Astrocyte of the spinal cord (primary cell): Measurements from ENCODE around the gene HEXA.

ENCODE experiments used
- DNase-seq: peaks from one replicate; pipeline ENCODE4 v3.0.0; 2011; ENCODE audit warnings: low read depth, low spot score
- H3K4me3 ChIP-seq: 2 replicates; pipeline ENCODE4 v1.5.1; 2011; ENCODE audit warnings: low read depth, mild to moderate bottlenecking, low read length, moderate library complexity
- in situ Hi-C: cut with HindIII; loops from 2 replicates; pipeline ENCODE4 v1.10.0; 2017; ENCODE audit warnings: low sequenced_read_pairs
- TF ChIP-seq, protein P1 (sequence below): IDR thresholded peaks from 2 replicates; pipeline ENCODE4 v1.5.1; 2012; ENCODE audit warnings: low read depth, mild to moderate bottlenecking, low read length, inconsistent platforms

Gene HEXA

DNA sequence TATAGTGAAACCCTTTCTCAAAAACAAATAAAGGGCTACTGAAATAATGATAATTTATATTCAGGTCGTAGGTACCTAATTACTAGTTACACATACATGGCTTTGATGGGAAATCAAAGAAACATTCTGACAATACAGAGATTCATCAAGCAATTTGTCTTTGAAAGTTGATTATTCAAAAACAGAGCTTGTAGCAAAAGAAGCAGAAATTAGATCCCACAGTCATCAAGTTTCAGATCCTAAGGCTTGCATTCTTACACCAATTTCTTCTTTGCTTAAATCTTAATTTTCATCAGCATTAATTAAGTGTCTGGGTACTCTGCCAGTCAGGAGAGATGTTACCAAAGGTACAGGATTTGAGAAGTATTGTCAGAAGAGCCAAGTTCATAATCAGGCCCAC, 1.5 kb upstream of the HEXA start:
- TF ChIP-seq, protein P1, sequence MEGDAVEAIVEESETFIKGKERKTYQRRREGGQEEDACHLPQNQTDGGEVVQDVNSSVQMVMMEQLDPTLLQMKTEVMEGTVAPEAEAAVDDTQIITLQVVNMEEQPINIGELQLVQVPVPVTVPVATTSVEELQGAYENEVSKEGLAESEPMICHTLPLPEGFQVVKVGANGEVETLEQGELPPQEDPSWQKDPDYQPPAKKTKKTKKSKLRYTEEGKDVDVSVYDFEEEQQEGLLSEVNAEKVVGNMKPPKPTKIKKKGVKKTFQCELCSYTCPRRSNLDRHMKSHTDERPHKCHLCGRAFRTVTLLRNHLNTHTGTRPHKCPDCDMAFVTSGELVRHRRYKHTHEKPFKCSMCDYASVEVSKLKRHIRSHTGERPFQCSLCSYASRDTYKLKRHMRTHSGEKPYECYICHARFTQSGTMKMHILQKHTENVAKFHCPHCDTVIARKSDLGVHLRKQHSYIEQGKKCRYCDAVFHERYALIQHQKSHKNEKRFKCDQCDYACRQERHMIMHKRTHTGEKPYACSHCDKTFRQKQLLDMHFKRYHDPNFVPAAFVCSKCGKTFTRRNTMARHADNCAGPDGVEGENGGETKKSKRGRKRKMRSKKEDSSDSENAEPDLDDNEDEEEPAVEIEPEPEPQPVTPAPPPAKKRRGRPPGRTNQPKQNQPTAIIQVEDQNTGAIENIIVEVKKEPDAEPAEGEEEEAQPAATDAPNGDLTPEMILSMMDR: no peak
- no peak overlapping the region for H3K4me3 ChIP-seq
- in situ Hi-C loops: no loop called here
- DNase-seq: no peak

DNA sequence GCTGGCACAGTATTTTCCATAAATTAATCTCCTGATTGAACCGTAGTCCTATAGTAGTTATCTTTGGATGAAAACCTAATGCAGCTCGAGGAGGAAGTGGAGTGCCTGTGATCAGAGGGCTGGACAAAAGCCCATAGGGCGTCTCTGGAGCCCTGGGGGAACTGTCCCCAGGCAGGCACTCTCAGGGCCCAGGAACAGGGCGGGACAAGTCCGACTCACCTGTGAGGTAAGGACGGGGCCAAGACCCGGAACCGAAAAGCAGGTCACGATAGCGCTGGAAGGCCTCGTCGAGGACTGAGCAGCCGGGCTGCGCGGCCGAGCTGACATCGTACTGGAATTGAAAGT, 341 bp downstream of the HEXA start:
- peak overlapping the region; percentile 74 for H3K4me3 ChIP-seq
- in situ Hi-C loops: no loop called here
- DNase-seq: no peak
- TF ChIP-seq, protein P1: no peak

DNA sequence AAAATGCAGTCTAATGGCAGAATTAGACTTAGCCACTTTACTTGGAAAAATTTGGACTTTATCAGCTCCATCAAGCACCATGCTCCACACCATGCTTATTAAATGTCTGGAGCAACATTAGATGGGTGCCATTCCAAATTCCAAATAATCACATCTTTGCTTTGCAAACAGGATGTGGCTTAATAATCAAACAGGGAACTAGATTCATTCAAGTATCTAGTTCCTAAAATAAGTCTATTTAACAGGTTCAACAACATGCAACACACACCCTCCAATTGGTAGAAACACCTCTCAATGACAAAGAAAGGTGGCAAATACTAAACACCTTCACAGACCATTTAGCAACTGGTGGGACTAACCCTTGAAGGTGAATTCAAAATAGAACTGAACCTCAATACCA, 3.5 kb downstream of the HEXA start:
- DNase-seq: no peak
- H3K4me3 ChIP-seq: no peak overlapping the region
- TF ChIP-seq, protein P1: no peak
- in situ Hi-C loops: no loop called here

DNA sequence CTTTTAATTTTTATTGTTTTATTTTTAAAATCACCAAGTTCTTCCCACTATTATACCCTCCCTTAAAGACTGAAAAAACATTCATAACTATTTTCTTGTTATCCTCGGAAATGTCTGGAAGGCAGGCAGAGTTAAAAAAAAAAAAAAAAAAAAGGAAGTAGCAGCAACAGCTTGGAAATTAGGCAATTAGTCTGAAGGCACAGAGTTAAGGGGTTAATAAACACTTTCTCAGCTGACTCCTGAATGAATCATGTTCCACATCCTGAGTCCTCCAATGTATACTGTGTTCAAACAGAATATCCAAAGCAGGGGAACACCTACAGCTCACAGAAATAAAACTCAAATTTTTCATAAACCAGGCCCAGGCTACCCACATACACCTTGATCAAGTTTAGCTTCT, 5.8 kb downstream of the HEXA start:
- in situ Hi-C loops: no loop called here
- no peak for DNase-seq
- TF ChIP-seq, protein P1: no peak
- no peak overlapping the region for H3K4me3 ChIP-seq

DNA sequence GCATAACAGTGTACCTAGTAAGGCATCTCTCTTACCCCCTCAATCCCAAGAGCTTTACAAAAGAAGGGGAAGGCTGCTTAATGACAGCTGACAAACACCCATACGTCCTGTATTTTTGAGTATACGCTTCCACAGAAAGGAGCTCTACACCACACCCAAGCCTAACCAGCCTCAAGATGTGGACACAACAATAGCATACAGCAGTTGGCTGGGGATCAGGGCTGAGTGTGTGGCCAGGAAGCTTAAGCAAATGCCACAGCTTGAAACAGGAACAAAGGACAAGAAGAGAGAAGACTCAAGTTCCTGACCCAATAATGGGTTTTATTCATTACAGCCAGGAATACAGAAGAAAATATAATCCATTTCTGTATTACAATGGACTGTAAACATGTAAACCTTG, 6.9 kb downstream of the HEXA start:
- DNase-seq: no peak
- in situ Hi-C loops: no loop called here
- no peak overlapping the region for H3K4me3 ChIP-seq
- TF ChIP-seq, protein P1: no peak

DNA sequence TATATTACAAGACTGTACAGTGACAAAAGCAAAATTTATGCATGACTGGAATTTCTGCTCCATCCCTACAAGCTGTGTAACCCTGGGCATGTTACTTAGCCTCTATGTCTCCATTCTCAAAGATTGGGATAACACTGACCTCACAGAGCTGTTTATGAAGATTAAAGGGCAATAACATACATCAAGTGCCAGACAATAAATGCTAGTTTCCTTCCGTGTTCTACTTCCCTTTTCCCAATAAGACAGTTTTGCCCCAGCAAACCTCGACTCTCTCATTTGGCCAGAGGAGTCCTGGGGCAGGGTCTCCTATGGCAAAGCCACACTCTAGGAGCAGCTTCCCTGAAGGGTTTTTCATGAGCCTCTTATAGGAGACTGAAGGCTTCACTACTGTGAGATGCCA, 7.5 kb downstream of the HEXA start:
- TF ChIP-seq, protein P1: no peak
- H3K4me3 ChIP-seq: no peak overlapping the region
- in situ Hi-C loops: no loop called here
- no peak for DNase-seq

DNA sequence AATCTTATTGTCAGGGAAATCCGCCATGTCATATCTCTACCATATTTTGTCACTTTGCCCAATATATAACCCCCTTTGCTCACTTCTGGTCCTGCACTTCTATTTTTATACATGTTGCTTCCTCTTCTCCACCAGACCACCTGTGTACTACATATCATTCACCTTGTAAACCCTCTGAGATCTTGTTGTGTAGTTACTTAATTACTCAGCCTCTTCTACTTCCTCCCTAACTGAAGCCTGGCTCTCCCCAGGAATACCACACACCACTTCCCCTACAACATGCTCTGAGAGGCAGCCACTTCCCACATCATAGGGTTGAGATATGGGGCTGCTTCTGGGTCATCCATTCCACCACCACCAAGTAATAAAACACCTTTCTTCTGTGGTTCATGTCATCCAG, 10.0 kb downstream of the HEXA start:
- DNase-seq: no peak

More for the DNA sequence above, 10.0 kb downstream of the HEXA start:
- no peak overlapping the region for H3K4me3 ChIP-seq
- in situ Hi-C loops: no loop called here
- TF ChIP-seq, protein P1: no peak
